PFSK-1 (cell line): ENCODE results near the gene PRKAG2.

Source experiments
- FOXP2 ChIP-seq: optimal IDR thresholded peaks from 2 replicates; pipeline ENCODE3; 2011; ENCODE audit warnings: borderline replicate concordance, control low read depth, inconsistent platforms; ENCODE audit not compliant: insufficient read depth; ENCODE audit errors: extremely low read length, extremely low read depth
- POLR2AphosphoS5 ChIP-seq: IDR thresholded peaks from 2 replicates; pipeline ENCODE4 v1.6.1; 2012; ENCODE audit warnings: low read depth, mild to moderate bottlenecking, control low read depth, low read length, moderate library complexity
- REST ChIP-seq, 2 experiments: IDR thresholded peaks; 2 replicates each; pipeline versions ENCODE4 v1.6.1 to v1.8.0; 2011 to 2012; ENCODE audit warnings: low read depth in 2 of 2, low read length in 2 of 2, control low read depth in 1 of 2, inconsistent platforms in 1 of 2, mild to moderate bottlenecking in 1 of 2, moderate library complexity in 1 of 2; ENCODE audit not compliant: insufficient read depth in 1 of 2
- TAF1 ChIP-seq: IDR thresholded peaks from 2 replicates; pipeline ENCODE4 v1.6.1; 2012; ENCODE audit warnings: low read length, control low read depth, borderline replicate concordance; ENCODE audit not compliant: insufficient read depth

GRCh38 chr7:151844071-151844824 lies 32.7 kb downstream of the PRKAG2 start:
- TF ChIP-seq FOXP2 (no peak), POLR2AphosphoS5 (no peak), REST (IDR thresholded peaks at IDR 0.05; ENCODE audit: insufficient read depth in 1 of 2, low read depth in 2 of 2, low read length in 2 of 2) (no peak), TAF1 (no peak)
